HepG2 (cell line): ENCODE measurements around the gene BSG. TPM values are rescaled to one million over a fixed set of nuclear protein-coding genes. Genes with fewer than 3 reads are reported as not detected.

Experiments used
- ATAC-seq: fragments of 200-7000 bp; cut with Tn5 transposase; 3 replicates; pipeline ENCODE4 v1.9.1; 2020; ENCODE audit warnings: mild to moderate bottlenecking, moderate library complexity
- BruUV-seq: library from RNA; stranded (reverse); fragments of 400-500 nt; replicated peaks from 2 replicates; lab custom pipeline; 2021; lab: Mats Ljungman, UMichigan
- CTCF ChIA-PET: fragments of 300-600 bp; formaldehyde crosslinking; extraction: SDS; loops from one replicate; lab custom pipeline; 2021; ENCODE audit warnings: low total read pairs, inconsistent platforms, low intra/inter-chr PET ratio; lab: Yijun Ruan, JAX
- POLR2A ChIA-PET: fragments of 350-600 bp; sonication (Branson Sonifier 250); formaldehyde crosslinking; loops from one replicate; lab custom pipeline; 2020; ENCODE audit warnings: antibody characterized with exemption, inconsistent platforms; lab: Yijun Ruan, JAX
- DNase-seq: peaks from one replicate; pipeline ENCODE4 v3.0.0-alpha.2; 2015; ENCODE audit warnings: low spot score
- FAIRE-seq: peaks from 3 replicates; lab custom pipeline; 2011; peaks lifted over from hg19 to GRCh38; lab: Jason Lieb, UNC
- H2AFZ ChIP-seq: one replicate; pipeline ENCODE4 v1.6.1; 2011; ENCODE audit warnings: low read length, inconsistent platforms
- H3K27ac ChIP-seq: fragments of 300-600 bp; 3 replicates; pipeline ENCODE4 v1.8.0; 2011; ENCODE audit warnings: mixed run types, mild to moderate bottlenecking, mixed read lengths, low read length, inconsistent platforms; ENCODE audit not compliant: insufficient read depth; ENCODE audit errors: extremely low read length
- H3K27me3 ChIP-seq, 2 experiments: fragments of 200-600 bp in 1 of 2; 2 replicates in 1 of 2; 3 replicates in 1 of 2; pipeline versions ENCODE4 v1.6.0 to v1.8.0; 2011; ENCODE audit warnings: low read length in 2 of 2, mild to moderate bottlenecking in 2 of 2, moderate library complexity in 2 of 2, inconsistent platforms in 1 of 2; ENCODE audit not compliant: insufficient read depth in 2 of 2, control insufficient read depth in 1 of 2
- H3K36me3 ChIP-seq, 2 experiments: fragments of 200-600 bp in 1 of 2; replicated peaks in 1 of 2; 2 replicates in 1 of 2; 3 replicates in 1 of 2; pipeline versions ENCODE4 v1.5.1 to v1.8.0; 2011; ENCODE audit warnings: low read length in 2 of 2, inconsistent platforms in 1 of 2; ENCODE audit not compliant: insufficient read depth in 2 of 2, control insufficient read depth in 1 of 2
- H3K4me1 ChIP-seq: 2 replicates; pipeline ENCODE4 v1.5.1; 2012; ENCODE audit warnings: low read length, inconsistent platforms; ENCODE audit not compliant: insufficient read depth
- H3K4me2 ChIP-seq: 2 replicates; pipeline ENCODE4 v1.6.0; 2011; ENCODE audit warnings: low read depth, low read length, inconsistent platforms
- H3K4me3 ChIP-seq, 3 experiments: fragments of 200-600 bp in 1 of 3; sonication (generic), shearing (Covaris generic) in 1 of 3; replicated peaks in 1 of 3; 2 replicates each; pipeline ENCODE4 v1.5.1; 2011 to 2016; ENCODE audit warnings: low read length in 3 of 3, inconsistent platforms in 2 of 3, low read depth in 2 of 3, mild to moderate bottlenecking in 2 of 3, control low read depth in 1 of 3, mixed read lengths in 1 of 3; ENCODE audit not compliant: insufficient read depth in 1 of 3
- H3K79me2 ChIP-seq: one replicate; pipeline ENCODE4 v1.6.1; 2011; ENCODE audit warnings: low read length, inconsistent platforms; ENCODE audit not compliant: insufficient read depth
- H3K9ac ChIP-seq: 2 replicates; pipeline ENCODE4 v1.6.0; 2011; ENCODE audit warnings: mild to moderate bottlenecking, low read depth, low read length, inconsistent platforms; ENCODE audit not compliant: insufficient read depth
- H3K9me3 ChIP-seq: 2 replicates; pipeline ENCODE4 v1.5.1; 2012; ENCODE audit warnings: mild to moderate bottlenecking, low read length
- H4K20me1 ChIP-seq: 2 replicates; pipeline ENCODE4 v1.6.0; 2011; ENCODE audit warnings: inconsistent platforms, mild to moderate bottlenecking, low read length, moderate library complexity; ENCODE audit not compliant: insufficient read depth
- CEBPB ChIP-seq: IDR thresholded peaks from 2 replicates; pipeline ENCODE4 v1.6.1; 2011; ENCODE audit warnings: low read depth, low read length, improper control_type of control experiment, borderline replicate concordance
- HMG20A ChIP-seq: IDR thresholded peaks from 2 replicates; pipeline ENCODE4 v1.6.1; 2016; ENCODE audit warnings: borderline replicate concordance
- HNRNPL ChIP-seq: fragments of 200-400 bp; formaldehyde crosslinking; IDR thresholded peaks from 2 replicates; pipeline ENCODE4 v1.6.1; 2017; ENCODE audit warnings: mild to moderate bottlenecking, low read depth, low read length
- IRX3 ChIP-seq: sonication (generic); formaldehyde crosslinking; IDR thresholded peaks from 2 replicates; pipeline ENCODE4 v1.8.1; 2023; ENCODE audit warnings: mild to moderate bottlenecking, low read depth, missing genetic modification reagents, borderline replicate concordance
- MAFK ChIP-seq, 2 experiments: IDR thresholded peaks in 1 of 2; conservative IDR thresholded peaks in 1 of 2; 2 replicates each; pipeline ENCODE4 v1.6.1; 2011; ENCODE audit warnings: improper control_type of control experiment in 2 of 2, low read length in 2 of 2
- MYPOP ChIP-seq: sonication (generic); formaldehyde crosslinking; IDR thresholded peaks from 2 replicates; pipeline ENCODE4 v1.8.1; 2023; ENCODE audit warnings: mild to moderate bottlenecking, moderate library complexity, missing genetic modification reagents
- PHF21A ChIP-seq: sonication (generic); formaldehyde crosslinking; IDR thresholded peaks from 2 replicates; pipeline ENCODE4 v1.5.0; 2020; ENCODE audit warnings: mild to moderate bottlenecking, missing genetic modification reagents
- RBFOX2 ChIP-seq: fragments of 200-400 bp; formaldehyde crosslinking; IDR thresholded peaks from 2 replicates; pipeline ENCODE4 v1.6.1; 2017; ENCODE audit warnings: low read depth, mild to moderate bottlenecking, low read length
- RCOR2 ChIP-seq: IDR thresholded peaks from 2 replicates; pipeline ENCODE4 v1.6.1; 2016; ENCODE audit warnings: missing biosample characterization, missing genetic modification reagents
- SUZ12 ChIP-seq: fragments of 150-350 bp; IDR thresholded peaks from 2 replicates; pipeline ENCODE4 v1.6.1; 2014; ENCODE audit warnings: low read depth, low read length
- TRIM24 ChIP-seq: sonication (generic); formaldehyde crosslinking; IDR thresholded peaks from 2 replicates; pipeline ENCODE4 v1.8.0; 2022; ENCODE audit warnings: mild to moderate bottlenecking, missing genetic modification reagents
- ZFY ChIP-seq: sonication (generic); formaldehyde crosslinking; IDR thresholded peaks from 2 replicates; pipeline ENCODE4 v1.4.0; 2020; ENCODE audit warnings: missing genetic modification reagents
- ZNF577 ChIP-seq: sonication (generic); formaldehyde crosslinking; IDR thresholded peaks from 2 replicates; pipeline ENCODE4 v1.4.0; 2020; ENCODE audit warnings: mild to moderate bottlenecking, low read depth, missing genetic modification reagents, borderline replicate concordance
- ZNF614 ChIP-seq: IDR thresholded peaks from 2 replicates; pipeline ENCODE4 v1.6.1; 2018; ENCODE audit warnings: missing biosample characterization, missing genetic modification reagents, inconsistent platforms, borderline replicate concordance
- ZNF816 ChIP-seq: sonication (generic); formaldehyde crosslinking; IDR thresholded peaks from 2 replicates; pipeline ENCODE4 v1.8.0; 2022; ENCODE audit warnings: missing genetic modification reagents, mild to moderate bottlenecking, borderline replicate concordance
- ZSCAN31 ChIP-seq: sonication (generic); formaldehyde crosslinking; IDR thresholded peaks from 2 replicates; pipeline ENCODE4 v1.5.0; 2020; ENCODE audit warnings: low read depth, mild to moderate bottlenecking, missing genetic modification reagents
- ZSCAN9 ChIP-seq: IDR thresholded peaks from 2 replicates; pipeline ENCODE4 v1.6.1; 2016; ENCODE audit warnings: borderline replicate concordance
- WGBS: methylation state at CpG from one replicate; pipeline ENCODE4 v1.1.6; 2017; ENCODE audit warnings: low lambda C conversion rate; 5-methylcytosine and 5-hydroxymethylcytosine counted together
- in situ Hi-C: cut with HindIII; loops from 2 replicates; pipeline ENCODE4 v1.10.0; 2017; ENCODE audit warnings: low pct_unique_long_range_greater_than_20kb; ENCODE audit not compliant: extremely low pct_ligation_motif_present
- intact Hi-C: fragments of 100-400 bp; cut with micrococcal nuclease; formaldehyde crosslinking; loops from one replicate; pipeline ENCODE4 v1.10.0; 2022; ENCODE audit not compliant: unreplicated experiment
- polyA plus RNA-seq, 8 experiments: library from polyadenylated mRNA; depleted of rRNA in 3 of 8; stranded (reverse) in 7 of 8; unstranded in 1 of 8; fragments of >200 nt; fragmentation: Illumina TruSeq in 4 of 8; extraction: Trizol in 4 of 8; gene quantifications; 2 replicates each; pipeline versions ENCODE4 v1.2.1 to v1.2.3, GENCODE V29; 2011 to 2016; ENCODE audit warnings: low read depth in 4 of 8, missing spikeins in 1 of 8, mixed read lengths in 1 of 8; ENCODE audit not compliant: insufficient read depth in 1 of 8
- total RNA-seq, 5 experiments: library from RNA; depleted of rRNA; stranded (reverse); fragments of >200 nt; fragmentation: Illumina TruSeq; extraction: Trizol; gene quantifications; 2 replicates each; pipeline ENCODE4 v1.2.3, GENCODE V29; 2016; ENCODE audit warnings: low read depth in 1 of 5
- TF ChIP-seq, protein P1 (sequence below): sonication (generic); formaldehyde crosslinking; IDR thresholded peaks from 2 replicates; pipeline ENCODE4 v1.8.0; 2022; ENCODE audit warnings: missing genetic modification reagents, mild to moderate bottlenecking, moderate library complexity, borderline replicate concordance
- TF ChIP-seq, protein P2 (sequence below): sonication (generic); formaldehyde crosslinking; IDR thresholded peaks from 2 replicates; pipeline ENCODE4 v1.8.0; 2022; ENCODE audit warnings: mild to moderate bottlenecking, missing genetic modification reagents

Gene BSG
- total and polyA plus RNA-seq, 2 of the 13 experiments (the other 11 are each of a cell fraction or from before 2014, with no cell fraction given) = 309 to 754 TPM

DNA sequence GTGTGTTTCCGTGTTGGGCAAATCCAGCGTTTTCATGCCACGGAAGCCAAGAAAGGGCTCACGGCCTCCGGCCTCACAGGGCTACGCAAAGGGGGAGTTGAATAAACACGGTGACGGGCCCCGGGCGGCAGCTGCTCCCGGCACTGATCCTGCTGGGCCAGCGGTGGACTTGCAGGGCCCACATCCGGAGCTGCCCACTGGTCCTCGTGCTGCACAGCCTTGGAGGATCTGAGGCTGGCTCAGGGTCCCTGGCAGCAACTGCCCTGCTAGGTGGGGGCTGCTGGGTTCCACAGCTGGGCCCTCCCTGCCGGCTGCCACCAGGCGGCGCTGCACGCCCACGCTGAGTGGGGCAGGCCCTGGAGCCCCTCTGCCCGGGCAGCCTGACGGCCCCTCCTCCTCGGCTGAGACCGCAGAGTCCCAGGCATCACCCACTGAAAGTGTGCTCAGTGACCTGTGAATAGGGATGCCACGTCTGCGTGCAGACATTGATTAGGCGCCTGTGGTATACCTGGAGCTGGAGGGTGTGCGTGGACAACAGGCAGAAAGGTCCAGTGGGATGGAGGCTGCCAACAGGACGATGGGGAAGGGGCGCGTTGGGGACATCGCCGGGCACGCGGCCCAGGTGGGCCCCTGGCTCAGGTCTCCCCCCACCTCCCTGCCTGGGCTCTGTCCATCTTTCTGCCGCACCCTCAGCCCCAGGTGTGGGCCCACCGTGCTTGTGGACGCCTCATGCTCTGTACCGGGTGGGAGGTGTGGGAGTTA, 12.0 kb downstream of the BSG start:
- H4K20me1 ChIP-seq = peaks cover 56% of the 10 kb centered on the region
- no TSS peak for BruUV-seq
- H3K27ac ChIP-seq = no peak overlapping the region
- POLR2A ChIA-PET = interaction anchor here (1.2 to 3.9 kb wide), 3 partner anchors 10 to 28 kb away, joined by 7 to 16 read pairs (median 11); partner anchors contain the start of gene BSG
- intact Hi-C loops (loop anchor here (10.0 kb wide), 1 partner anchor 80 kb away; the partner anchor contains the start of gene RNF126), in situ Hi-C loops (loop anchor here (5.0 to 10.0 kb wide), 2 partner anchors 32 to 150 kb away; no protein-coding TSS in a partner anchor)
- H3K4me3 ChIP-seq = no peak overlapping the region
- peaks cover 5 to 20% of the 10 kb centered on the region in 2 experiments for H3K27me3 ChIP-seq
- WGBS = 33% methylated on average over 18 of the region's 38 CpGs
- DNase-seq (no peak), ATAC-seq (peak; percentile 61), FAIRE-seq (no peak)
- H3K4me1 ChIP-seq = peaks cover 35% of the 10 kb centered on the region
- CTCF ChIA-PET = interaction anchor here (1.2 to 2.4 kb wide), 3 partner anchors 21 to 80 kb away, joined by 3 to 9 read pairs (median 4); no protein-coding TSS in a partner anchor
- H3K9me3 ChIP-seq = no peaks in the 10 kb centered on the region
- H3K9ac ChIP-seq = no peak overlapping the region
- H3K36me3 ChIP-seq = peaks cover 19 to 28% of the 10 kb centered on the region in 2 experiments; a peak in 4 of 5 replicates
- H2AFZ ChIP-seq = no peak overlapping the region
- peaks cover 6% of the 10 kb centered on the region for H3K79me2 ChIP-seq
- H3K4me2 ChIP-seq = no peak overlapping the region
- TF ChIP-seq RBFOX2 (0 out of 2 replicates have a peak, but pooled peaks have one; percentile 34), IRX3 (CRISPR knock-in tag) (no peak), TRIM24 (CRISPR knock-in tag) (no peak), ZNF577 (CRISPR knock-in tag) (no peak), SUZ12 (no peak), HNRNPL (0 out of 2 replicates have a peak, but pooled peaks have one; percentile 54), PHF21A (CRISPR knock-in tag) (no peak), MAFK (conservative IDR thresholded peaks at IDR 0.05 in 1 of 2, IDR thresholded peaks at IDR 0.05 in 1 of 2; ENCODE audit: low read length in 2 of 2) (no peak), MYPOP (peak; percentile 51; the same call in 1 of the 2 replicates), ZNF614 (CRISPR knock-in tag) (peak; percentile 51; the same call in 1 of the 2 replicates), CEBPB (no peak), ZSCAN9 (CRISPR knock-in tag) (0 out of 2 replicates have a peak, but pooled peaks have one; percentile 28), ZNF816 (peak; percentile 86; the same call in 1 of the 2 replicates), HMG20A (CRISPR knock-in tag) (no peak), ZSCAN31 (CRISPR knock-in tag) (peak; percentile 73), RCOR2 (CRISPR knock-in tag) (no peak), ZFY (CRISPR knock-in tag) (peak; percentile 52; the same call in 1 of the 2 replicates)
- TF ChIP-seq, protein P1, sequence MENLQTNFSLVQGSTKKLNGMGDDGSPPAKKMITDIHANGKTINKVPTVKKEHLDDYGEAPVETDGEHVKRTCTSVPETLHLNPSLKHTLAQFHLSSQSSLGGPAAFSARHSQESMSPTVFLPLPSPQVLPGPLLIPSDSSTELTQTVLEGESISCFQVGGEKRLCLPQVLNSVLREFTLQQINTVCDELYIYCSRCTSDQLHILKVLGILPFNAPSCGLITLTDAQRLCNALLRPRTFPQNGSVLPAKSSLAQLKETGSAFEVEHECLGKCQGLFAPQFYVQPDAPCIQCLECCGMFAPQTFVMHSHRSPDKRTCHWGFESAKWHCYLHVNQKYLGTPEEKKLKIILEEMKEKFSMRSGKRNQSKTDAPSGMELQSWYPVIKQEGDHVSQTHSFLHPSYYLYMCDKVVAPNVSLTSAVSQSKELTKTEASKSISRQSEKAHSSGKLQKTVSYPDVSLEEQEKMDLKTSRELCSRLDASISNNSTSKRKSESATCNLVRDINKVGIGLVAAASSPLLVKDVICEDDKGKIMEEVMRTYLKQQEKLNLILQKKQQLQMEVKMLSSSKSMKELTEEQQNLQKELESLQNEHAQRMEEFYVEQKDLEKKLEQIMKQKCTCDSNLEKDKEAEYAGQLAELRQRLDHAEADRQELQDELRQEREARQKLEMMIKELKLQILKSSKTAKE = no peak
- TF ChIP-seq, protein P2, sequence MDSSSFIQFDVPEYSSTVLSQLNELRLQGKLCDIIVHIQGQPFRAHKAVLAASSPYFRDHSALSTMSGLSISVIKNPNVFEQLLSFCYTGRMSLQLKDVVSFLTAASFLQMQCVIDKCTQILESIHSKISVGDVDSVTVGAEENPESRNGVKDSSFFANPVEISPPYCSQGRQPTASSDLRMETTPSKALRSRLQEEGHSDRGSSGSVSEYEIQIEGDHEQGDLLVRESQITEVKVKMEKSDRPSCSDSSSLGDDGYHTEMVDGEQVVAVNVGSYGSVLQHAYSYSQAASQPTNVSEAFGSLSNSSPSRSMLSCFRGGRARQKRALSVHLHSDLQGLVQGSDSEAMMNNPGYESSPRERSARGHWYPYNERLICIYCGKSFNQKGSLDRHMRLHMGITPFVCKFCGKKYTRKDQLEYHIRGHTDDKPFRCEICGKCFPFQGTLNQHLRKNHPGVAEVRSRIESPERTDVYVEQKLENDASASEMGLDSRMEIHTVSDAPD (CRISPR knock-in tag) = no peak
